DND-41 (cell line): Measurements from ENCODE around the gene LURAP1L.

Experiments
- ATAC-seq: fragments of 200-7000 bp; cut with Tn5 transposase; 3 replicates; pipeline ENCODE4 v1.9.1; 2021; ENCODE audit warnings: low read depth; ENCODE audit not compliant: insufficient read depth
- DNase-seq: peaks from one replicate; pipeline ENCODE4 v3.0.0-alpha.2; 2020
- H2AFZ ChIP-seq: 2 replicates; pipeline ENCODE4 v1.6.0; 2012; ENCODE audit warnings: low read depth, low read length
- H3K27ac ChIP-seq: 2 replicates; pipeline ENCODE4 v1.5.1; 2012; ENCODE audit warnings: low read length, inconsistent platforms
- H3K27me3 ChIP-seq: fragments of 200-600 bp; sonication (generic); 2 replicates; pipeline ENCODE4 v1.6.0; 2012; ENCODE audit warnings: low read length, mild to moderate bottlenecking, inconsistent platforms; ENCODE audit not compliant: insufficient read depth, poor library complexity
- H3K36me3 ChIP-seq: 2 replicates; pipeline ENCODE4 v1.5.1; 2012; ENCODE audit warnings: low read length, inconsistent platforms; ENCODE audit not compliant: insufficient read depth
- H3K4me1 ChIP-seq: 2 replicates; pipeline ENCODE4 v1.5.1; 2012; ENCODE audit warnings: mild to moderate bottlenecking, low read length; ENCODE audit not compliant: insufficient read depth
- H3K4me2 ChIP-seq: 2 replicates; pipeline ENCODE4 v1.6.0; 2012; ENCODE audit warnings: mild to moderate bottlenecking, moderate library complexity, low read length, inconsistent platforms; ENCODE audit not compliant: insufficient read depth
- H3K4me3 ChIP-seq, 2 experiments: fragments of 200-600 bp in 1 of 2; shearing (Covaris generic) in 1 of 2; 2 replicates each; pipeline ENCODE4 v1.5.1; 2012 to 2016; ENCODE audit warnings: inconsistent platforms in 2 of 2, low read length in 2 of 2, mild to moderate bottlenecking in 2 of 2, low read depth in 1 of 2, moderate library complexity in 1 of 2
- H3K79me2 ChIP-seq: 2 replicates; pipeline ENCODE4 v1.6.0; 2012; ENCODE audit warnings: low read length, inconsistent platforms; ENCODE audit not compliant: insufficient read depth
- H3K9ac ChIP-seq: 2 replicates; pipeline ENCODE4 v1.6.0; 2012; ENCODE audit warnings: low read depth, mild to moderate bottlenecking, inconsistent platforms, low read length, moderate library complexity
- H3K9me3 ChIP-seq: 2 replicates; pipeline ENCODE4 v1.5.1; 2012; ENCODE audit warnings: low read length, moderate library complexity, mild to moderate bottlenecking, inconsistent platforms; ENCODE audit not compliant: insufficient read depth, severe bottlenecking
- H4K20me1 ChIP-seq: 2 replicates; pipeline ENCODE4 v1.6.0; 2012; ENCODE audit warnings: low read length; ENCODE audit not compliant: insufficient read depth
- EZH2 ChIP-seq: IDR thresholded peaks from 3 replicates; pipeline ENCODE4 v1.6.1; 2012; ENCODE audit warnings: borderline replicate concordance, low read depth, mild to moderate bottlenecking, moderate library complexity, low read length, inconsistent platforms; ENCODE audit not compliant: severe bottlenecking
- TF ChIP-seq, protein P1 (sequence below): IDR thresholded peaks from 2 replicates; pipeline ENCODE4 v1.5.1; 2012; ENCODE audit warnings: borderline replicate concordance, low read length, moderate library complexity, mild to moderate bottlenecking; ENCODE audit not compliant: poor library complexity, severe bottlenecking; ENCODE audit errors: extremely low read depth

The LURAP1L gene

DNA sequence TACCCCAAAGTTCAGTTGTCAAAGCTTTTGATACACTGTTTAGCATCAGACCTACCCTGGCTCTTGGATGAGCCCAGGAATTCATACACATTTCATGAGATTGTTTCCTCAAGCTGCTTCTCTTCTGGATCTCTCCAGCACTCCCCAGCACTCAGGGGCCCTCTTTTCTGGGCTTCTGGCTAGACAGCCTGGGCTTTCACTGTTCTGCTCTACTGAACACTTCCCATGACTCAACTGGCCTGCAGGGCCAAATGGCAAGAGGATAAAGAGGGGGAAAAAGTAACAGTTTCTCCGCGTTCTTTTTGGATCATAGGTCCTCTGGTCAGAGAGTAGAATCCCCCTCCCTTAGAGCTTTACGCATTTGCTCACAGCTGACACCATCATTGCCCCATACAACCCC is 20.9 kb upstream of the LURAP1L start:
- no peaks in the 10 kb centered on the region for H4K20me1 ChIP-seq
- no peak overlapping the region for H3K27ac ChIP-seq
- no peaks in the 10 kb centered on the region for H3K4me1 ChIP-seq
- no peak overlapping the region for H3K4me2 ChIP-seq
- no peaks in the 10 kb centered on the region for H3K79me2 ChIP-seq
- no peak overlapping the region for H2AFZ ChIP-seq
- ATAC-seq (no peak), DNase-seq (no peak)
- no peak for TF ChIP-seq EZH2
- TF ChIP-seq, protein P1, sequence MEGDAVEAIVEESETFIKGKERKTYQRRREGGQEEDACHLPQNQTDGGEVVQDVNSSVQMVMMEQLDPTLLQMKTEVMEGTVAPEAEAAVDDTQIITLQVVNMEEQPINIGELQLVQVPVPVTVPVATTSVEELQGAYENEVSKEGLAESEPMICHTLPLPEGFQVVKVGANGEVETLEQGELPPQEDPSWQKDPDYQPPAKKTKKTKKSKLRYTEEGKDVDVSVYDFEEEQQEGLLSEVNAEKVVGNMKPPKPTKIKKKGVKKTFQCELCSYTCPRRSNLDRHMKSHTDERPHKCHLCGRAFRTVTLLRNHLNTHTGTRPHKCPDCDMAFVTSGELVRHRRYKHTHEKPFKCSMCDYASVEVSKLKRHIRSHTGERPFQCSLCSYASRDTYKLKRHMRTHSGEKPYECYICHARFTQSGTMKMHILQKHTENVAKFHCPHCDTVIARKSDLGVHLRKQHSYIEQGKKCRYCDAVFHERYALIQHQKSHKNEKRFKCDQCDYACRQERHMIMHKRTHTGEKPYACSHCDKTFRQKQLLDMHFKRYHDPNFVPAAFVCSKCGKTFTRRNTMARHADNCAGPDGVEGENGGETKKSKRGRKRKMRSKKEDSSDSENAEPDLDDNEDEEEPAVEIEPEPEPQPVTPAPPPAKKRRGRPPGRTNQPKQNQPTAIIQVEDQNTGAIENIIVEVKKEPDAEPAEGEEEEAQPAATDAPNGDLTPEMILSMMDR = no peak
- H3K36me3 ChIP-seq = no peaks in the 10 kb centered on the region
- no peaks in the 10 kb centered on the region for H3K27me3 ChIP-seq
- H3K9me3 ChIP-seq = no peaks in the 10 kb centered on the region
- no peak overlapping the region for H3K4me3 ChIP-seq
- no peak overlapping the region for H3K9ac ChIP-seq

DNA sequence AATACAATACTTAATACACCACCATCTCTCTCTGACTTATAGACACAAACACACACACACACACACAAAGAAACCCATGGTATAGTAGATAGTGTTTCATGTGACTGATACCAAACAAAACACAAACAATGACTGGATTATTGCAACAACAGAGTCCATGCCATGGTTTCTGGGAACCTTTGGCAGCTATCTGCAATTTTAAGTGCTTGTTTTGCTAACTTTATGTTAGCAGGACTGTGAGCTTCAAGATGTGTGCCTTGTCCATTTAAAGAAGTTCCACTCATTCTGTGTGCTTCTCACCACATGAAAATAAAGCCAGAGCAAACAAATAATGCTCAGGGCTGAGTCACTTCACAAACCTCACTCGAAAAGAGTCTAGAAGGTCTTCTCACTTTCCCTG is 15.1 kb upstream of the LURAP1L start:
- Histone ChIP-seq H3K4me3 (no peak overlapping the region), H3K36me3 (no peaks in the 10 kb centered on the region), H3K4me2 (no peak overlapping the region), H3K79me2 (no peaks in the 10 kb centered on the region), H3K9me3 (no peaks in the 10 kb centered on the region), H3K4me1 (no peaks in the 10 kb centered on the region), H3K9ac (no peak overlapping the region), H3K27me3 (no peaks in the 10 kb centered on the region), H3K27ac (no peak overlapping the region), H2AFZ (no peak overlapping the region), H4K20me1 (no peaks in the 10 kb centered on the region)
- no peak for TF ChIP-seq EZH2
- TF ChIP-seq, protein P1 = no peak
- no peak for DNase-seq
- no peak for ATAC-seq

DNA sequence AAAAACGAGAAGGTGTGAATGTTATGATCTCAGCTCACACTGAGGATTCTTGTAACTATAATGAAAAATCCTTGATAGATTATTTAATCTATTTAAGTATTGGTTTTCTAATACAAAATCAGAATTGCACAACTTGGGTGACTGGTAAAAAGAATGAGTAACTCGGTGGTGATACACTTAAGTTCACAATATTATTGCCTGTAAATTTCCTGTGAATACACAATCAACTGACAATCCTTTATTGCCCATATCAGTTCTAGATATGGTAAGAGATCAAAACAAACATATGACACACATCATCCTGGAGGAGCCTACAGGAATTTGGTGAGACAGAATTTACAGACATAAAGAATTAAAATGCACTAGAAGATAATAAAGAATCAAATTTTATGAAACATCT is 14.1 kb upstream of the LURAP1L start:
- Histone ChIP-seq H3K36me3 (no peaks in the 10 kb centered on the region), H3K9me3 (no peaks in the 10 kb centered on the region), H3K79me2 (no peaks in the 10 kb centered on the region), H4K20me1 (no peaks in the 10 kb centered on the region), H3K9ac (no peak overlapping the region), H3K4me2 (no peak overlapping the region), H3K4me1 (no peaks in the 10 kb centered on the region), H3K4me3 (no peak overlapping the region), H2AFZ (no peak overlapping the region), H3K27ac (no peak overlapping the region), H3K27me3 (no peaks in the 10 kb centered on the region)
- no peak for TF ChIP-seq EZH2
- TF ChIP-seq, protein P1 = no peak
- DNase-seq (no peak), ATAC-seq (no peak)

DNA sequence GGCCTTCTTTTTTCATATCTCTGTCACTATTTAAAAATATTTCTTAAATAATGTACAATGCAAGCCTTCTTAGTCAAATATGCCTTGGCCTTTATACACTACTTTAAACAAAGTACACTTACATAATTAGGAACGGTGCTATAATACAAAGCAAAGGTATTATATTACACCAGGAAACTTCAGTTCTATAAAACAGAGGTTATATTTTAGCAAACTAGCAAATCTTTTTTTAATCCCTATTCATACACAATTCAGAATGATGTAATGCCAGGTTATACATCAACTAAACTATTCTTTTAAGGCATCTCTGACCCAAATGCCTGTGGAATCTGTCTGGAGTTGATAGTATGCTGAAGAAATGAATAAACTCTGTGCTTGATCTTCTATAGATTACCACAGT is 10.7 kb upstream of the LURAP1L start:
- TF ChIP-seq, protein P1 = no peak
- no peak for TF ChIP-seq EZH2
- Histone ChIP-seq H3K4me1 (no peaks in the 10 kb centered on the region), H3K4me2 (no peak overlapping the region), H3K79me2 (no peaks in the 10 kb centered on the region), H2AFZ (no peak overlapping the region), H3K4me3 (no peak overlapping the region), H4K20me1 (no peaks in the 10 kb centered on the region), H3K27ac (no peak overlapping the region), H3K36me3 (no peaks in the 10 kb centered on the region), H3K27me3 (no peaks in the 10 kb centered on the region), H3K9ac (no peak overlapping the region), H3K9me3 (no peaks in the 10 kb centered on the region)
- ATAC-seq = no peak
- DNase-seq = no peak
